K562 (cell line): ENCODE results near the gene FLAD1. TPM values are rescaled to one million over a fixed set of nuclear protein-coding genes. Genes with fewer than 3 reads are reported as not detected.
A peak's percentile ranks its signal among the peaks of the same experiment; 100 is the strongest.

Experiments
- BRCA1 ChIP-seq, 2 experiments: fragments of 450-650 bp in 1 of 2; sonication (generic) in 1 of 2; formaldehyde crosslinking in 1 of 2; IDR thresholded peaks; 2 replicates each; pipeline versions ENCODE4 v1.5.0 to v1.6.1; 2017 to 2020; ENCODE audit warnings: mild to moderate bottlenecking in 1 of 2, missing genetic modification reagents in 1 of 2
- HDAC1 ChIP-seq, 2 experiments: fragments of 450-650 bp; IDR thresholded peaks; 2 replicates each; pipeline ENCODE4 v1.6.1; 2016 to 2017; ENCODE audit warnings: inconsistent platforms in 1 of 2, mild to moderate bottlenecking in 1 of 2, moderate library complexity in 1 of 2
- HLTF ChIP-seq: fragments of 450-650 bp; IDR thresholded peaks from 2 replicates; pipeline ENCODE4 v1.6.1; 2016
- NR2C2 ChIP-seq, 2 experiments: fragments of 200-800 bp in 1 of 2; sonication (Bioruptor generic) in 1 of 2; sonication (generic) in 1 of 2; formaldehyde crosslinking in 1 of 2; IDR thresholded peaks; 2 replicates each; pipeline versions ENCODE4 v1.6.1 to v1.8.0; 2016 to 2022; ENCODE audit warnings: mild to moderate bottlenecking in 1 of 2, missing compliant biosample characterization in 1 of 2, missing genetic modification characterization in 1 of 2, missing genetic modification reagents in 1 of 2
- RB1 ChIP-seq: fragments of 450-650 bp; IDR thresholded peaks from 2 replicates; pipeline ENCODE4 v1.6.1; 2017; ENCODE audit warnings: low read depth, mild to moderate bottlenecking
- SMAD1 ChIP-seq: fragments of 150-350 bp; IDR thresholded peaks from 2 replicates; pipeline ENCODE4 v1.6.1; 2014; ENCODE audit warnings: low read length, low read depth; ENCODE audit not compliant: partially characterized antibody
- SMC3 ChIP-seq: conservative IDR thresholded peaks from 2 replicates; pipeline ENCODE4 v1.6.1; 2011; ENCODE audit warnings: low read depth, low read length, improper control_type of control experiment; ENCODE audit not compliant: insufficient read depth
- ZNF384 ChIP-seq: IDR thresholded peaks from 2 replicates; pipeline ENCODE4 v1.6.1; 2012; ENCODE audit warnings: low read depth, low read length, improper control_type of control experiment
- polyA plus RNA-seq, 8 experiments: library from polyadenylated mRNA; depleted of rRNA in 4 of 8; stranded (reverse) in 5 of 8; unstranded in 3 of 8; fragments of >200 nt; fragmentation: Nextera tagmentation in 2 of 8; fragmentation: Illumina TruSeq in 1 of 8; extraction: Ambion mirVana in 2 of 8; extraction: Trizol in 1 of 8; gene quantifications; 2 replicates each; pipeline versions ENCODE4 v1.2.1 to v1.2.3, GENCODE V29; 2011 to 2014; ENCODE audit warnings: inconsistent platforms in 1 of 8, missing spikeins in 1 of 8
- total RNA-seq, 7 experiments: library from RNA; depleted of rRNA in 6 of 7; stranded (reverse); fragments of >200 nt in 6 of 7; fragmentation: Illumina TruSeq in 2 of 7; extraction: Trizol in 2 of 7; gene quantifications; 2 replicates each; pipeline versions ENCODE4 v1.2.1 to v1.2.3, GENCODE V29; 2011 to 2021; ENCODE audit warnings: low replicate concordance in 1 of 7
- TF ChIP-seq, protein P1 (sequence below): fragments of 450-650 bp; IDR thresholded peaks from 2 replicates; pipeline ENCODE4 v1.6.1; 2018; ENCODE audit not compliant: partially characterized antibody
- TF ChIP-seq, protein P2 (sequence below): fragments of 150-350 bp; conservative IDR thresholded peaks from 2 replicates; pipeline ENCODE4 v1.6.1; 2014; ENCODE audit warnings: low read length
- TF ChIP-seq, protein P3 (sequence below): fragments of 450-650 bp; formaldehyde crosslinking; IDR thresholded peaks from 2 replicates; pipeline ENCODE4 v1.4.0; 2022; ENCODE audit warnings: missing genetic modification characterization
- TF ChIP-seq, protein P4 (sequence below): sonication (generic); formaldehyde crosslinking; IDR thresholded peaks from 2 replicates; pipeline ENCODE4 v1.8.1; 2023; ENCODE audit warnings: mild to moderate bottlenecking, missing genetic modification reagents
- TF ChIP-seq, protein P5 (sequence below), 3 experiments: fragments of 200-800 bp in 1 of 3; sonication (Bioruptor generic) in 1 of 3; sonication (generic) in 1 of 3; formaldehyde crosslinking in 1 of 3; IDR thresholded peaks; 2 replicates each; pipeline versions ENCODE4 v1.6.1 to v1.8.0; 2016 to 2022; ENCODE audit warnings: mild to moderate bottlenecking in 2 of 3, missing compliant biosample characterization in 2 of 3, missing genetic modification characterization in 2 of 3, missing genetic modification reagents in 1 of 3

The FLAD1 gene
- total and polyA plus RNA-seq, 9 of the 15 experiments (the other 6 are each of a cell fraction or from before 2014, with no cell fraction given) = 24.9 to 85.8 (median 67.0) TPM

DNA sequence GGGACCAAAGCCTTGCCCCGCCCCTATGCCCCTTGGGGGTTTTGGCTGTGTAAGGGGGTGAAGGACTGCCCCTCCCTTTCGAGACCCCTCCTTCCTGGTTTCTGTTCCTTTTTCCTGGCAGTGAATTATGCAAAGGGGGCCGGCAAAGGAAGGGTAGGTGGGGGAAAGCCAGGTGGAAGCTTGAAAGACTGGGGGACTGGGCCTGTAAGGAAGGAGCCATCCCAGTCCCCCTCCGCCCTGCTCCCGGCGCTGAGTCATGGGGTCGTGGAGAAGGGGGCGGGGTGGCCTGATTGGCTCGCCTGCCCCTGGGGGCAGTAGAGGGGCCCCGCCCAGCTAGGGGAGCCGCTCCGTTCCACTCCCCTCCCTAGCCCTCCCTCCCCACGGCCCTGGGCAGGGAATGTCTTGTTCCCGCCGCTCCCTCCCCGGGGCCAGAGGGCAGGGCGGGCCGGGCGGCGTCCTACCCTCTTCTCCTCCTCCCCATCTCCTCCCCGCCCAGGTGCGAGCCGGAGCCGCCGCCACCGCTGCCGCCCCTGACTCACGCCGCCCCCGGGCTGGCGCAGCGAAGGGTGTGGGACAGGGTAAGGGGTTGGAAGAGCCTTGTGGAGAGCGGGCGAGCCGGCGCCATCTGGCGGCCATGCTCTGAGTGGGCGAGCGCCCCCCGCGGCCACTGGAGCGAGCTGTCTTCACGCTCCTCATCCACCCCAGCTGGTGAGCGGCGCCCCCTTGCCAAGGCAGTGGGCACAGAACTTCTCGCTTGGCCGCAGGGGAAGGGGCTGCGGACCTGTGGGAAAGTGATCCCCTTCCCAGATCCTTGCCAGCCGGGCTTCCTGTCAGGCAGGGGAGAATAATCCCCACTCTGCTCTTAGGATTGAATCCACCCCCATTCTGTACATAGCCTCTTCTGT, 34.1 kb downstream of the FLAD1 start (continued):
- TF ChIP-seq HLTF (0 out of 2 replicates have a peak, but pooled peaks have one; percentile 31), BRCA1 (IDR thresholded peaks at IDR 0.05) (no peak), BRCA1 (CRISPR knock-in tag; IDR thresholded peaks at IDR 0.05) (no peak), NR2C2 (CRISPR knock-in tag; IDR thresholded peaks at IDR 0.05) (peak; percentile 84), NR2C2 (tag; IDR thresholded peaks at IDR 0.05) (peak; percentile 72), RB1 (peak; percentile 96), HDAC1 (IDR thresholded peaks at IDR 0.05) (peak in 1 of 2 experiments; percentile 86; a peak in 2 of 4 replicates), SMC3 (peak; percentile 92), SMAD1 (no peak), ZNF384 (peak; percentile 25; the same call in 1 of the 2 replicates)
- TF ChIP-seq, protein P1, sequence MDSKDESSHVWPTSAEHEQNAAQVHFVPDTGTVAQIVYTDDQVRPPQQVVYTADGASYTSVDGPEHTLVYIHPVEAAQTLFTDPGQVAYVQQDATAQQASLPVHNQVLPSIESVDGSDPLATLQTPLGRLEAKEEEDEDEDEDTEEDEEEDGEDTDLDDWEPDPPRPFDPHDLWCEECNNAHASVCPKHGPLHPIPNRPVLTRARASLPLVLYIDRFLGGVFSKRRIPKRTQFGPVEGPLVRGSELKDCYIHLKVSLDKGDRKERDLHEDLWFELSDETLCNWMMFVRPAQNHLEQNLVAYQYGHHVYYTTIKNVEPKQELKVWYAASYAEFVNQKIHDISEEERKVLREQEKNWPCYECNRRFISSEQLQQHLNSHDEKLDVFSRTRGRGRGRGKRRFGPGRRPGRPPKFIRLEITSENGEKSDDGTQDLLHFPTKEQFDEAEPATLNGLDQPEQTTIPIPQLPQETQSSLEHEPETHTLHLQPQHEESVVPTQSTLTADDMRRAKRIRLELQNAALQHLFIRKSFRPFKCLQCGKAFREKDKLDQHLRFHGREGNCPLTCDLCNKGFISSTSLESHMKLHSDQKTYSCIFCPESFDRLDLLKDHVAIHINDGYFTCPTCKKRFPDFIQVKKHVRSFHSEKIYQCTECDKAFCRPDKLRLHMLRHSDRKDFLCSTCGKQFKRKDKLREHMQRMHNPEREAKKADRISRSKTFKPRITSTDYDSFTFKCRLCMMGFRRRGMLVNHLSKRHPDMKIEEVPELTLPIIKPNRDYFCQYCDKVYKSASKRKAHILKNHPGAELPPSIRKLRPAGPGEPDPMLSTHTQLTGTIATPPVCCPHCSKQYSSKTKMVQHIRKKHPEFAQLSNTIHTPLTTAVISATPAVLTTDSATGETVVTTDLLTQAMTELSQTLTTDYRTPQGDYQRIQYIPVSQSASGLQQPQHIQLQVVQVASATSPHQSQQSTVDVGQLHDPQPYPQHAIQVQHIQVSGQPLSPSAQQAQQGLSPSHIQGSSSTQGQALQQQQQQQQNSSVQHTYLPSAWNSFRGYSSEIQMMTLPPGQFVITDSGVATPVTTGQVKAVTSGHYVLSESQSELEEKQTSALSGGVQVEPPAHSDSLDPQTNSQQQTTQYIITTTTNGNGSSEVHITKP = peak; percentile 83
- TF ChIP-seq, protein P2, sequence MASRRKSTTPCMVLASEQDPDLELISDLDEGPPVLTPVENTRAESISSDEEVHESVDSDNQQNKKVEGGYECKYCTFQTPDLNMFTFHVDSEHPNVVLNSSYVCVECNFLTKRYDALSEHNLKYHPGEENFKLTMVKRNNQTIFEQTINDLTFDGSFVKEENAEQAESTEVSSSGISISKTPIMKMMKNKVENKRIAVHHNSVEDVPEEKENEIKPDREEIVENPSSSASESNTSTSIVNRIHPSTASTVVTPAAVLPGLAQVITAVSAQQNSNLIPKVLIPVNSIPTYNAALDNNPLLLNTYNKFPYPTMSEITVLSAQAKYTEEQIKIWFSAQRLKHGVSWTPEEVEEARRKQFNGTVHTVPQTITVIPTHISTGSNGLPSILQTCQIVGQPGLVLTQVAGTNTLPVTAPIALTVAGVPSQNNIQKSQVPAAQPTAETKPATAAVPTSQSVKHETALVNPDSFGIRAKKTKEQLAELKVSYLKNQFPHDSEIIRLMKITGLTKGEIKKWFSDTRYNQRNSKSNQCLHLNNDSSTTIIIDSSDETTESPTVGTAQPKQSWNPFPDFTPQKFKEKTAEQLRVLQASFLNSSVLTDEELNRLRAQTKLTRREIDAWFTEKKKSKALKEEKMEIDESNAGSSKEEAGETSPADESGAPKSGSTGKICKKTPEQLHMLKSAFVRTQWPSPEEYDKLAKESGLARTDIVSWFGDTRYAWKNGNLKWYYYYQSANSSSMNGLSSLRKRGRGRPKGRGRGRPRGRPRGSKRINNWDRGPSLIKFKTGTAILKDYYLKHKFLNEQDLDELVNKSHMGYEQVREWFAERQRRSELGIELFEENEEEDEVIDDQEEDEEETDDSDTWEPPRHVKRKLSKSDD = 0 out of 2 replicates have a peak, but pooled peaks have one; percentile 12
- TF ChIP-seq, protein P3, sequence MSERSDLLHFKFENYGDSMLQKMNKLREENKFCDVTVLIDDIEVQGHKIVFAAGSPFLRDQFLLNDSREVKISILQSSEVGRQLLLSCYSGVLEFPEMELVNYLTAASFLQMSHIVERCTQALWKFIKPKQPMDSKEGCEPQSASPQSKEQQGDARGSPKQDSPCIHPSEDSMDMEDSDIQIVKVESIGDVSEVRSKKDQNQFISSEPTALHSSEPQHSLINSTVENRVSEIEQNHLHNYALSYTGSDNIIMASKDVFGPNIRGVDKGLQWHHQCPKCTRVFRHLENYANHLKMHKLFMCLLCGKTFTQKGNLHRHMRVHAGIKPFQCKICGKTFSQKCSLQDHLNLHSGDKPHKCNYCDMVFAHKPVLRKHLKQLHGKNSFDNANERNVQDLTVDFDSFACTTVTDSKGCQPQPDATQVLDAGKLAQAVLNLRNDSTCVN = peak; percentile 11; the same call in 1 of the 2 replicates
- TF ChIP-seq, protein P4, sequence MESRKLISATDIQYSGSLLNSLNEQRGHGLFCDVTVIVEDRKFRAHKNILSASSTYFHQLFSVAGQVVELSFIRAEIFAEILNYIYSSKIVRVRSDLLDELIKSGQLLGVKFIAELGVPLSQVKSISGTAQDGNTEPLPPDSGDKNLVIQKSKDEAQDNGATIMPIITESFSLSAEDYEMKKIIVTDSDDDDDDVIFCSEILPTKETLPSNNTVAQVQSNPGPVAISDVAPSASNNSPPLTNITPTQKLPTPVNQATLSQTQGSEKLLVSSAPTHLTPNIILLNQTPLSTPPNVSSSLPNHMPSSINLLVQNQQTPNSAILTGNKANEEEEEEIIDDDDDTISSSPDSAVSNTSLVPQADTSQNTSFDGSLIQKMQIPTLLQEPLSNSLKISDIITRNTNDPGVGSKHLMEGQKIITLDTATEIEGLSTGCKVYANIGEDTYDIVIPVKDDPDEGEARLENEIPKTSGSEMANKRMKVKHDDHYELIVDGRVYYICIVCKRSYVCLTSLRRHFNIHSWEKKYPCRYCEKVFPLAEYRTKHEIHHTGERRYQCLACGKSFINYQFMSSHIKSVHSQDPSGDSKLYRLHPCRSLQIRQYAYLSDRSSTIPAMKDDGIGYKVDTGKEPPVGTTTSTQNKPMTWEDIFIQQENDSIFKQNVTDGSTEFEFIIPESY (CRISPR knock-in tag) = peak; percentile 72
- TF ChIP-seq, protein P5, sequence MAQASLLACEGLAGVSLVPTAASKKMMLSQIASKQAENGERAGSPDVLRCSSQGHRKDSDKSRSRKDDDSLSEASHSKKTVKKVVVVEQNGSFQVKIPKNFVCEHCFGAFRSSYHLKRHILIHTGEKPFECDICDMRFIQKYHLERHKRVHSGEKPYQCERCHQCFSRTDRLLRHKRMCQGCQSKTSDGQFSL (CRISPR knock-in tag; IDR thresholded peaks at IDR 0.05) = peak; percentile 72
- TF ChIP-seq, protein P5 (tag; IDR thresholded peaks at IDR 0.05) = no peak
